Neural cell (in vitro differentiated cells): Measurements from ENCODE around the gene MAD1L1. TPM values are rescaled to one million over a fixed set of nuclear protein-coding genes. Genes with fewer than 3 reads are reported as not detected.
A peak's percentile ranks its signal among the peaks of the same experiment; 100 is the strongest.

Experiments
- H2AFZ ChIP-seq: fragments of 200-600, 300-800 bp; sonication (generic), shearing (Covaris generic); 2 replicates; pipeline ENCODE4 v1.6.0; 2014; ENCODE audit warnings: low read depth, mild to moderate bottlenecking, antibody characterized with exemption, low read length, moderate library complexity
- H3F3A ChIP-seq: fragments of 200-600 bp; shearing (Covaris generic); 2 replicates; pipeline ENCODE4 v1.6.1; 2016; ENCODE audit warnings: mild to moderate bottlenecking, moderate library complexity, mixed read lengths, antibody characterized with exemption, low read length; ENCODE audit not compliant: insufficient read depth, poor library complexity, severe bottlenecking
- H3K27ac ChIP-seq: fragments of 200-600, 300-800 bp; sonication (generic), shearing (Covaris generic); 2 replicates; pipeline ENCODE4 v1.5.1; 2014; ENCODE audit warnings: mild to moderate bottlenecking, low read length, moderate library complexity
- H3K27me3 ChIP-seq: fragments of 300-800, 200-600 bp; sonication (generic), shearing (Covaris generic); 2 replicates; pipeline ENCODE4 v1.6.0; 2014; ENCODE audit warnings: mild to moderate bottlenecking, low read depth, low read length, moderate library complexity; ENCODE audit not compliant: insufficient read depth
- H3K36me3 ChIP-seq: fragments of 300-800, 200-600 bp; sonication (generic), shearing (Covaris generic); 2 replicates; pipeline ENCODE4 v1.5.1; 2014; ENCODE audit warnings: mild to moderate bottlenecking, antibody characterized with exemption, low read length, moderate library complexity; ENCODE audit not compliant: insufficient read depth
- H3K4me2 ChIP-seq: fragments of 300-800, 200-600 bp; sonication (generic), shearing (Covaris generic); 2 replicates; pipeline ENCODE4 v1.6.0; 2014; ENCODE audit warnings: mild to moderate bottlenecking, low read length
- H3K4me3 ChIP-seq: fragments of 300-800, 200-600 bp; sonication (generic), shearing (Covaris generic); 2 replicates; pipeline ENCODE4 v1.5.1; 2014; ENCODE audit warnings: mild to moderate bottlenecking, low read length, moderate library complexity
- H3K79me2 ChIP-seq: fragments of 200-600 bp; shearing (Covaris generic); replicated peaks from 2 replicates; pipeline ENCODE4 v1.6.0; 2014; ENCODE audit warnings: mild to moderate bottlenecking, low read length, moderate library complexity; ENCODE audit not compliant: insufficient read depth
- H3K9ac ChIP-seq: fragments of 300-800, 200-600 bp; sonication (generic), shearing (Covaris generic); 2 replicates; pipeline ENCODE4 v1.6.1; 2016; ENCODE audit warnings: mild to moderate bottlenecking, low read length, mixed read lengths
- H3K9me2 ChIP-seq: fragments of 200-600 bp; shearing (Covaris generic); 2 replicates; pipeline ENCODE4 v1.6.1; 2016; ENCODE audit warnings: mild to moderate bottlenecking, low read length, mixed read lengths; ENCODE audit not compliant: insufficient read depth
- H3K9me3 ChIP-seq: fragments of 200-600, 300-800 bp; sonication (generic), shearing (Covaris generic); 2 replicates; pipeline ENCODE4 v1.6.1; 2016; ENCODE audit warnings: mild to moderate bottlenecking, mixed run types, low read length, moderate library complexity, mixed read lengths
- H4K20me1 ChIP-seq: fragments of 200-600 bp; shearing (Covaris generic); 2 replicates; pipeline ENCODE4 v1.6.1; 2016; ENCODE audit warnings: mild to moderate bottlenecking, mixed run types; ENCODE audit not compliant: insufficient read depth
- EP300 ChIP-seq: fragments of 450-650 bp; conservative IDR thresholded peaks from 2 replicates; pipeline ENCODE4 v1.6.1; 2014; ENCODE audit warnings: antibody characterized with exemption, mild to moderate bottlenecking, moderate library complexity; ENCODE audit not compliant: poor library complexity, severe bottlenecking
- EZH2 ChIP-seq: fragments of 200-600, 300-800 bp; shearing (Covaris generic), sonication (generic); IDR thresholded peaks from 2 replicates; pipeline ENCODE4 v1.6.1; 2014; ENCODE audit warnings: antibody characterized with exemption, low read length, borderline replicate concordance, mild to moderate bottlenecking; ENCODE audit not compliant: insufficient read depth, poor library complexity, severe bottlenecking
- MXI1 ChIP-seq: fragments of 450-650 bp; conservative IDR thresholded peaks from 2 replicates; pipeline ENCODE4 v1.6.1; 2014; ENCODE audit warnings: antibody characterized with exemption, mild to moderate bottlenecking; ENCODE audit not compliant: poor library complexity, severe bottlenecking
- POLR2AphosphoS5 ChIP-seq: IDR thresholded peaks from 2 replicates; pipeline ENCODE4 v1.6.1; 2012
- RAD21 ChIP-seq: fragments of 450-650 bp; conservative IDR thresholded peaks from 2 replicates; pipeline ENCODE4 v1.6.1; 2014; ENCODE audit warnings: antibody characterized with exemption, mild to moderate bottlenecking, moderate library complexity
- SMC3 ChIP-seq: fragments of 450-650 bp; conservative IDR thresholded peaks from 2 replicates; pipeline ENCODE4 v1.6.1; 2014; ENCODE audit warnings: antibody characterized with exemption, mild to moderate bottlenecking, moderate library complexity; ENCODE audit not compliant: poor library complexity
- TAF1 ChIP-seq: IDR thresholded peaks from 2 replicates; pipeline ENCODE4 v1.6.1; 2012; ENCODE audit warnings: low read depth
- polyA minus RNA-seq: library from RNA; depleted of rRNA, polyadenylated mRNA; stranded (reverse); fragments of >200 nt; gene quantifications from 2 replicates; pipeline ENCODE4 v1.2.3, GENCODE V29; 2014
- polyA plus RNA-seq: library from polyadenylated mRNA; depleted of rRNA; stranded (reverse); fragments of >200 nt; gene quantifications from 2 replicates; pipeline ENCODE4 v1.2.3, GENCODE V29; 2014
- TF ChIP-seq, protein P1 (sequence below): fragments of 450-650 bp; IDR thresholded peaks from 2 replicates; pipeline ENCODE4 v1.5.1; 2014; ENCODE audit warnings: antibody characterized with exemption, mild to moderate bottlenecking, moderate library complexity; ENCODE audit not compliant: poor library complexity, severe bottlenecking
- TF ChIP-seq, protein P2 (sequence below): IDR thresholded peaks from 2 replicates; pipeline ENCODE4 v1.6.1; 2012; ENCODE audit warnings: borderline replicate concordance

MAD1L1 gene
- 31.4 and 59.7 TPM in 2 replicates for polyA plus RNA-seq
- 39.4 and 43.1 TPM in 2 replicates for polyA minus RNA-seq

DNA sequence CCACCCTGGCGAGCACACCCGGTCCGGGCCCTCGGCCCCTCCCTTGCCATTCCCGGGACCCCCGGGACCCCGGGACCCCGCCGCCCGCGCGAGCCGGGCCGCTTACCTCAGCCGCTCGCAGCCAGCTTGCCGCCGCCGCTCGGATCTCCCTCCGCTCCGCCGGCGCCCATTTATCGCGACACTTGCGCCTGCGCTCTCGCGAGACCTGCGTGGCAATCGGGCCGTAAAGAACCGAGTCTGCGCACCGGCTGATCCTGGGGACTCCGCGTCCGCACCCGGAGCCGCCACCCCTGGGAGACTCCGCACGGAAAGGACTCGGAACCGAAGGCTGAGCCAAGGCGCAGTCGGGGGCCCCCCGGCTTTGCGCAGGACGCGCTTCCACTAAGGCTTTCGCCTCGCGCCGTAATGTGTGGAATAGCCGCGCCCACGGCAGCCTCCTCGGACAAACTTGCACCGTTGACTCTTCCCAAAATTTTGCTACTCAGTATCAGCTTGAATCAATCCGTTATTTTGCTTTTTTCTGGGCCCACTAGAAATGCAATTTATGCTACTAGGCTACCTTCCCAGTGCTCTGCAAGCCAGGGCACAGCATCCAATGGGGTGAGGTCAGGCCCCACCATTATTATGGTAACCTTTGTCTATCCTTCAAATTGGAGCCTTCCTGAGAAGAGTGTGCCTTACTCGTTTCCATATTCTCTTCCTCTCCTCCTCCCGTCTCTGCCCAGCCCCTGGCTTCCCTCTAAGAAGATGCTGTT is at the start of gene MAD1L1:
Gene MAD1L1, minus strand, starts transcription at position 180 of the 755 bp plus-strand sequence. CDS start 2,812 bp downstream, outside the sequence.
- Histone ChIP-seq H3K27me3 (no peaks in the 10 kb centered on the region), H3K9me3 (no peaks in the 10 kb centered on the region), H3K36me3 (no peaks in the 10 kb centered on the region), H3F3A (no peaks in the 10 kb centered on the region), H3K4me2 (peak within 1 kb of the TSS; percentile 91), H3K9me2 (no peaks in the 10 kb centered on the region), H3K79me2 (peaks cover 17% of the 10 kb centered on the region), H2AFZ (peak within 1 kb of the TSS; percentile 36), H3K9ac (peak within 1 kb of the TSS; percentile 76), H3K27ac (peak within 1 kb of the TSS; percentile 76), H3K4me3 (peak within 1 kb of the TSS; percentile 99), H4K20me1 (no peaks in the 10 kb centered on the region)
- TF ChIP-seq, protein P1, sequence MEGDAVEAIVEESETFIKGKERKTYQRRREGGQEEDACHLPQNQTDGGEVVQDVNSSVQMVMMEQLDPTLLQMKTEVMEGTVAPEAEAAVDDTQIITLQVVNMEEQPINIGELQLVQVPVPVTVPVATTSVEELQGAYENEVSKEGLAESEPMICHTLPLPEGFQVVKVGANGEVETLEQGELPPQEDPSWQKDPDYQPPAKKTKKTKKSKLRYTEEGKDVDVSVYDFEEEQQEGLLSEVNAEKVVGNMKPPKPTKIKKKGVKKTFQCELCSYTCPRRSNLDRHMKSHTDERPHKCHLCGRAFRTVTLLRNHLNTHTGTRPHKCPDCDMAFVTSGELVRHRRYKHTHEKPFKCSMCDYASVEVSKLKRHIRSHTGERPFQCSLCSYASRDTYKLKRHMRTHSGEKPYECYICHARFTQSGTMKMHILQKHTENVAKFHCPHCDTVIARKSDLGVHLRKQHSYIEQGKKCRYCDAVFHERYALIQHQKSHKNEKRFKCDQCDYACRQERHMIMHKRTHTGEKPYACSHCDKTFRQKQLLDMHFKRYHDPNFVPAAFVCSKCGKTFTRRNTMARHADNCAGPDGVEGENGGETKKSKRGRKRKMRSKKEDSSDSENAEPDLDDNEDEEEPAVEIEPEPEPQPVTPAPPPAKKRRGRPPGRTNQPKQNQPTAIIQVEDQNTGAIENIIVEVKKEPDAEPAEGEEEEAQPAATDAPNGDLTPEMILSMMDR = no peak
- TF ChIP-seq MXI1 (peak; percentile 78), TAF1 (peak; percentile 39), EP300 (peak; percentile 63), SMC3 (peak; percentile 59), RAD21 (peak; percentile 42), POLR2AphosphoS5 (peak; percentile 83), EZH2 (no peak)
- TF ChIP-seq, protein P2, sequence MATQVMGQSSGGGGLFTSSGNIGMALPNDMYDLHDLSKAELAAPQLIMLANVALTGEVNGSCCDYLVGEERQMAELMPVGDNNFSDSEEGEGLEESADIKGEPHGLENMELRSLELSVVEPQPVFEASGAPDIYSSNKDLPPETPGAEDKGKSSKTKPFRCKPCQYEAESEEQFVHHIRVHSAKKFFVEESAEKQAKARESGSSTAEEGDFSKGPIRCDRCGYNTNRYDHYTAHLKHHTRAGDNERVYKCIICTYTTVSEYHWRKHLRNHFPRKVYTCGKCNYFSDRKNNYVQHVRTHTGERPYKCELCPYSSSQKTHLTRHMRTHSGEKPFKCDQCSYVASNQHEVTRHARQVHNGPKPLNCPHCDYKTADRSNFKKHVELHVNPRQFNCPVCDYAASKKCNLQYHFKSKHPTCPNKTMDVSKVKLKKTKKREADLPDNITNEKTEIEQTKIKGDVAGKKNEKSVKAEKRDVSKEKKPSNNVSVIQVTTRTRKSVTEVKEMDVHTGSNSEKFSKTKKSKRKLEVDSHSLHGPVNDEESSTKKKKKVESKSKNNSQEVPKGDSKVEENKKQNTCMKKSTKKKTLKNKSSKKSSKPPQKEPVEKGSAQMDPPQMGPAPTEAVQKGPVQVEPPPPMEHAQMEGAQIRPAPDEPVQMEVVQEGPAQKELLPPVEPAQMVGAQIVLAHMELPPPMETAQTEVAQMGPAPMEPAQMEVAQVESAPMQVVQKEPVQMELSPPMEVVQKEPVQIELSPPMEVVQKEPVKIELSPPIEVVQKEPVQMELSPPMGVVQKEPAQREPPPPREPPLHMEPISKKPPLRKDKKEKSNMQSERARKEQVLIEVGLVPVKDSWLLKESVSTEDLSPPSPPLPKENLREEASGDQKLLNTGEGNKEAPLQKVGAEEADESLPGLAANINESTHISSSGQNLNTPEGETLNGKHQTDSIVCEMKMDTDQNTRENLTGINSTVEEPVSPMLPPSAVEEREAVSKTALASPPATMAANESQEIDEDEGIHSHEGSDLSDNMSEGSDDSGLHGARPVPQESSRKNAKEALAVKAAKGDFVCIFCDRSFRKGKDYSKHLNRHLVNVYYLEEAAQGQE = peak; percentile 53

DNA sequence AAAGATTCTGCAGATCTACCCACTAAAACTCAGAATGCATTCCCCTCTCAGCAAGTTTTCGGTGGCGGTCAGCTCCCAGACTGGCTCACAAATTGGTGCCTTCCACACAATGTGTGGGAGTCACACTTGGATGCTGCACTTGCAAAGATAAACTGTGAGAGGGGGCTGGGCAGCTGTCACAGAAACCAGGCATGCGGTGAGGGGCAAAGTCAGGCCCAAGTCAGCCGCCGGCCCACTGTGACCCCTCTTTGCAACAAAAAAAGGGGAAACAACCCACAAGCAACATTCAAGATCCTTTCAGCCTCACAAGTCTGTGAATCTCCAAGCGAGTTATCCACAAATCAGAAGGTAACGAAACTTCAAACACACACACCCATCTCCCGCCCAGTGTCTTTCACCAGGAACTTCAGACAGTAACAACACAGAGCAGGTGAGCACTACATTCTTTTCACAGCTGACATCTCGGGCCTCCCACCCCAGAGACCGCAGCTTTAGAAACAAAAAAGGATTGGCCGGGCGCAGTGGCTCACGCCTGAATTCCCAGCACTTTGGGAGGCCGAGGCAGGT is 49.5 kb upstream of the MAD1L1 start:
- Histone ChIP-seq H3K4me2 (no peak overlapping the region), H2AFZ (no peak overlapping the region), H3K27ac (no peak overlapping the region), H4K20me1 (no peaks in the 10 kb centered on the region), H3K27me3 (no peaks in the 10 kb centered on the region), H3K9me3 (no peaks in the 10 kb centered on the region), H3K4me3 (no peak overlapping the region), H3K79me2 (no peaks in the 10 kb centered on the region), H3K9ac (no peak overlapping the region), H3F3A (no peaks in the 10 kb centered on the region), H3K36me3 (no peaks in the 10 kb centered on the region), H3K9me2 (no peaks in the 10 kb centered on the region)
- TF ChIP-seq TAF1 (no peak), RAD21 (no peak), EP300 (no peak), POLR2AphosphoS5 (no peak), SMC3 (no peak), EZH2 (no peak), MXI1 (no peak)
- TF ChIP-seq, protein P2 = no peak
- TF ChIP-seq, protein P1 = no peak
